K562 (cell line): ENCODE data around the gene SLC27A4. TPM values are rescaled to one million over a fixed set of nuclear protein-coding genes. Genes with fewer than 3 reads are reported as not detected.

ENCODE experiments used
- ATAC-seq: fragments of 200-7000 bp; cut with Tn5 transposase; 3 replicates; pipeline ENCODE4 v1.9.1; 2020; ENCODE audit warnings: moderate library complexity
- BruUV-seq: library from RNA; stranded (reverse); fragments of 400-500 nt; replicated peaks from 2 replicates; lab custom pipeline; 2021; lab: Mats Ljungman, UMichigan
- CTCF ChIA-PET: fragments of 300-600 bp; formaldehyde crosslinking; extraction: SDS; loops from one replicate; lab custom pipeline; 2021; ENCODE audit warnings: low intra/inter-chr PET ratio; lab: Yijun Ruan, JAX
- POLR2A ChIA-PET: fragments of 300-600, 350-650 bp; sonication (Branson Sonifier 250); formaldehyde crosslinking; extraction: SDS; loops from one replicate; lab custom pipeline; 2021; ENCODE audit warnings: antibody characterized with exemption, inconsistent platforms; lab: Yijun Ruan, JAX
- DNase-seq, 4 experiments: peaks; one replicate each; pipeline versions ENCODE4 v3.0.0 to v3.0.0-alpha.2; 2011 to 2018; ENCODE audit warnings: low spot score in 3 of 4, mixed read lengths in 3 of 4; ENCODE audit errors: extremely low read depth in 1 of 4
- FAIRE-seq: peaks from 2 replicates; lab custom pipeline; 2011; peaks lifted over from hg19 to GRCh38; lab: Jason Lieb, UNC
- H2AFZ ChIP-seq: 2 replicates; pipeline ENCODE4 v1.6.0; 2011; ENCODE audit warnings: low read depth, low read length, control low read depth, inconsistent platforms
- H3K27ac ChIP-seq: fragments of 200-600 bp; 3 replicates; pipeline ENCODE4 v1.8.0; 2011; ENCODE audit warnings: low read depth, mild to moderate bottlenecking, control low read depth, inconsistent platforms, low read length, moderate library complexity, mixed read lengths; ENCODE audit errors: extremely low read depth
- H3K27me3 ChIP-seq, 2 experiments: fragments of 300-600 bp in 1 of 2; 2 replicates in 1 of 2; 3 replicates in 1 of 2; pipeline versions ENCODE4 v1.6.0 to v1.8.0; 2011; ENCODE audit warnings: inconsistent platforms in 2 of 2, low read length in 2 of 2, mild to moderate bottlenecking in 1 of 2, mixed read lengths in 1 of 2, moderate library complexity in 1 of 2; ENCODE audit not compliant: control insufficient read depth in 2 of 2, insufficient read depth in 2 of 2
- H3K36me3 ChIP-seq: fragments of 300-600 bp; 3 replicates; pipeline ENCODE4 v1.8.0; 2011; ENCODE audit warnings: mild to moderate bottlenecking, low read length, inconsistent platforms; ENCODE audit not compliant: control insufficient read depth, insufficient read depth
- H3K4me1 ChIP-seq, 2 experiments: fragments of 200-600 bp in 1 of 2; replicated peaks in 1 of 2; 2 replicates in 1 of 2; 3 replicates in 1 of 2; pipeline versions ENCODE4 v1.5.1 to v1.8.0; 2011; ENCODE audit warnings: inconsistent platforms in 2 of 2, low read length in 2 of 2, mild to moderate bottlenecking in 1 of 2, mixed read lengths in 1 of 2, moderate library complexity in 1 of 2; ENCODE audit not compliant: control insufficient read depth in 2 of 2, insufficient read depth in 2 of 2
- H3K4me2 ChIP-seq: 2 replicates; pipeline ENCODE4 v1.6.1; 2011; ENCODE audit warnings: low read length, control low read depth, inconsistent platforms, mixed read lengths; ENCODE audit not compliant: insufficient read depth
- H3K4me3 ChIP-seq: fragments of 200-600 bp; sonication (generic), shearing (Covaris generic); 2 replicates; pipeline ENCODE4 v1.5.1; 2016; ENCODE audit warnings: control low read depth, inconsistent platforms
- H3K79me2 ChIP-seq: fragments of 200-600 bp; 3 replicates; pipeline ENCODE4 v1.8.0; 2011; ENCODE audit warnings: low read length, inconsistent platforms; ENCODE audit not compliant: control insufficient read depth, insufficient read depth
- H3K9ac ChIP-seq, 2 experiments: 2 replicates each; pipeline versions ENCODE4 v1.6.0 to v1.6.1; 2011; ENCODE audit warnings: low read depth in 2 of 2, low read length in 2 of 2, control low read depth in 1 of 2, inconsistent platforms in 1 of 2, mild to moderate bottlenecking in 1 of 2, mixed read lengths in 1 of 2; ENCODE audit not compliant: insufficient read depth in 1 of 2
- H3K9me1 ChIP-seq: one replicate; pipeline ENCODE4 v1.6.0; 2011; ENCODE audit warnings: inconsistent platforms, mild to moderate bottlenecking, low read length, moderate library complexity; ENCODE audit not compliant: control insufficient read depth, insufficient read depth
- H3K9me3 ChIP-seq: replicated peaks from 2 replicates; pipeline ENCODE4 v1.5.1; 2011; ENCODE audit warnings: low read depth, low read length, inconsistent platforms; ENCODE audit not compliant: control insufficient read depth, insufficient read depth
- H4K20me1 ChIP-seq: replicated peaks from 2 replicates; pipeline ENCODE4 v1.6.1; 2011; ENCODE audit warnings: low read length, inconsistent platforms, mixed read lengths; ENCODE audit not compliant: control insufficient read depth, insufficient read depth
- CHAMP1 ChIP-seq: fragments of 450-650 bp; IDR thresholded peaks from 2 replicates; pipeline ENCODE4 v1.6.1; 2016; ENCODE audit warnings: mild to moderate bottlenecking
- HMGN3 ChIP-seq: IDR thresholded peaks from 2 replicates; pipeline ENCODE4 v1.6.1; 2011; ENCODE audit warnings: borderline replicate concordance, low read depth, mild to moderate bottlenecking, mixed read lengths, low read length; ENCODE audit not compliant: insufficient read length; ENCODE audit errors: extremely low read depth
- RBM25 ChIP-seq: fragments of 200-400 bp; formaldehyde crosslinking; IDR thresholded peaks from 2 replicates; pipeline ENCODE4 v1.6.1; 2018; ENCODE audit warnings: low read length, low read depth, moderate library complexity; ENCODE audit not compliant: severe bottlenecking
- SNAPC5 ChIP-seq: fragments of 250-450 bp; sonication (Bioruptor Pico); IDR thresholded peaks from 2 replicates; pipeline ENCODE4 v1.8.0; 2021; ENCODE audit warnings: moderate library complexity, mild to moderate bottlenecking, inconsistent platforms
- ZNF140 ChIP-seq: fragments of 250-450 bp; sonication (Bioruptor Pico); IDR thresholded peaks from 2 replicates; pipeline ENCODE4 v1.8.0; 2021; ENCODE audit warnings: moderate library complexity, mild to moderate bottlenecking, inconsistent platforms
- ZNF76 ChIP-seq: fragments of 250-450 bp; sonication (Bioruptor Pico); IDR thresholded peaks from 2 replicates; pipeline ENCODE4 v1.4.0; 2020; ENCODE audit warnings: mild to moderate bottlenecking, moderate library complexity, borderline replicate concordance
- WGBS: fragments of 100-300 bp; shearing (Covaris generic); methylation state at CpG from one replicate; pipeline ENCODE4 v1.1.6; 2016; ENCODE audit warnings: low coverage, mixed read lengths; ENCODE audit not compliant: insufficient coverage; ENCODE audit errors: missing lambda C conversion rate; 5-methylcytosine and 5-hydroxymethylcytosine counted together
- in situ Hi-C: fragments of 300-500 bp; cut with MboI; formaldehyde crosslinking; loops from 4 replicates; pipeline ENCODE4 v1.15.0; 2018; ENCODE audit warnings: inconsistent platforms, mixed read lengths
- intact Hi-C: fragments of 100-400 bp; cut with micrococcal nuclease; formaldehyde crosslinking; loops from 2 replicates; pipeline ENCODE4 v1.14.2; 2022
- polyA plus RNA-seq, 8 experiments: library from polyadenylated mRNA; depleted of rRNA in 4 of 8; stranded (reverse) in 5 of 8; unstranded in 3 of 8; fragments of >200 nt; fragmentation: Nextera tagmentation in 2 of 8; fragmentation: Illumina TruSeq in 1 of 8; extraction: Ambion mirVana in 2 of 8; extraction: Trizol in 1 of 8; gene quantifications; 2 replicates each; pipeline versions ENCODE4 v1.2.1 to v1.2.3, GENCODE V29; 2011 to 2014; ENCODE audit warnings: inconsistent platforms in 1 of 8, missing spikeins in 1 of 8
- total RNA-seq, 7 experiments: library from RNA; depleted of rRNA in 6 of 7; stranded (reverse); fragments of >200 nt in 6 of 7; fragmentation: Illumina TruSeq in 2 of 7; extraction: Trizol in 2 of 7; gene quantifications; 2 replicates each; pipeline versions ENCODE4 v1.2.1 to v1.2.3, GENCODE V29; 2011 to 2021; ENCODE audit warnings: low replicate concordance in 1 of 7

SLC27A4 gene
- total and polyA plus RNA-seq, 9 of the 15 experiments (the other 6 are each of a cell fraction or from before 2014, with no cell fraction given): 0.25 to 35.7 (median 14.0) TPM

GRCh38 chr9:128393970-128394369, 53.6 kb downstream of the SLC27A4 start (continued):
- no peak for TF ChIP-seq ZNF76 (CRISPR knock-in tag)
- TF ChIP-seq HMGN3: no peak
- TF ChIP-seq ZNF140 (CRISPR knock-in tag): no peak
- TF ChIP-seq CHAMP1: no peak

GRCh38 chr9:128394379-128395168, 54.2 kb downstream of the SLC27A4 start:
- POLR2A ChIA-PET: interaction anchor here (0.7 to 1.4 kb wide), 4 partner anchors 8 to 98 kb away, joined by 3 to 5 read pairs (median 4); no protein-coding TSS in a partner anchor
- Histone ChIP-seq H3K27me3 (peaks cover 12 to 17% of the 10 kb centered on the region in 2 experiments), H3K4me1 (peaks cover 0 to 14% of the 10 kb centered on the region in 2 experiments; a peak in 3 of 5 replicates), H3K4me2 (no peak overlapping the region), H2AFZ (no peak overlapping the region), H3K27ac (no peak overlapping the region), H4K20me1 (no peaks in the 10 kb centered on the region), H3K9me1 (no peaks in the 10 kb centered on the region), H3K79me2 (no peaks in the 10 kb centered on the region), H3K9me3 (no peaks in the 10 kb centered on the region), H3K9ac (peak overlapping the region in 1 of 2 experiments; percentile 21; a peak in 1 of 4 replicates), H3K36me3 (peaks cover 26% of the 10 kb centered on the region; the same call in 2 of the 3 replicates), H3K4me3 (no peak overlapping the region)
- TF ChIP-seq SNAPC5 (CRISPR knock-in tag) (no peak), RBM25 (peak; percentile 15)
- 54% methylated on average over 9 of the region's 9 CpGs for WGBS
- BruUV-seq: no TSS peak
- FAIRE-seq (no peak), DNase-seq (no peak), ATAC-seq (no peak)
- in situ Hi-C loops: no loop called here
- CTCF ChIA-PET: no interaction called here
- intact Hi-C loops: no loop called here
